Hematopoietic multipotent progenitor cell treated with erythropoietin and hydrocortisone succinate and interleukin-3 and kit ligand, for 8 days (in vitro differentiated cells): ENCODE measurements around the gene OVOL3.
"Not testable (repeated sequence)": the region's sequence is repeated elsewhere in the genome, so short reads cannot be mapped to it uniquely, and the experiment has no call there.

Source experiments
- DNase-seq: peaks from one replicate; pipeline ENCODE4 v3.0.0-alpha.2; 2015

The OVOL3 gene

DNA sequence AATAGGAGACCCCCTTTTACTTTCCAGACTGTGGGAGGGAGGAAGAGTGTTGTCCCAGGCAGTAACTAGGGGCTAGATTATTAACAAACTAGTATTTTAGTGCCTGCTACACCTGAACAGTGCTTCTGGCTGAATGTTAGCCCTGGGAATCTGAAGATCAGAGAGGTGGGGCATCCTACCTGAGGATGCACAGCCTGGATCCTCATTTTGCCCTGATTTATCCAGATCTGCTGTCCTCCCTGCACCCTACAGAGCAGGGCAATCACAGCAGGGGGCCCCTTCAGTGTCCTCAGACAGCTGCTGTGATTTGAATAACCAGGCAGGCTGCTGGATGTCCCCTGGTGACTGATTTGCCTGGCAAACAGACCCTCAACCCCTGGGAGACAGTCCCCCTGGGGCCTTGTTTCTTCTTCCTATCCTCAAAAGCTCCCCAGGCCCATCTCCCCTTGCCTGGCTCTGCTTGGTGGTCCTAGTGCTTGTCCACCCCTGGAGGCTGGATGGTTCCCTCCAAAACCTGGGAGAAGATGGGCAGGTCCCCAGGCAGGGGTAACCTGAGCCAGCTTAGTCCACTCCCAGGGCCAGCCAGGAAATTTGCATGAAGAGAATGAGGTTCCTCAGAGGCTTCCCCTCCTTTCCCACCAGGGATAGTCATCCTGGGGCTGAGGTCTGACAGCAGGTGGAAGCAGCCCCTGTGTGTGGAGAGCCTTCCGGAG is at the start of gene OVOL3:
Gene OVOL3, plus strand, starts transcription at position 657 of the 713 bp plus-strand sequence. CDS start 60 bp downstream, outside the sequence.
- no peak for DNase-seq

DNA sequence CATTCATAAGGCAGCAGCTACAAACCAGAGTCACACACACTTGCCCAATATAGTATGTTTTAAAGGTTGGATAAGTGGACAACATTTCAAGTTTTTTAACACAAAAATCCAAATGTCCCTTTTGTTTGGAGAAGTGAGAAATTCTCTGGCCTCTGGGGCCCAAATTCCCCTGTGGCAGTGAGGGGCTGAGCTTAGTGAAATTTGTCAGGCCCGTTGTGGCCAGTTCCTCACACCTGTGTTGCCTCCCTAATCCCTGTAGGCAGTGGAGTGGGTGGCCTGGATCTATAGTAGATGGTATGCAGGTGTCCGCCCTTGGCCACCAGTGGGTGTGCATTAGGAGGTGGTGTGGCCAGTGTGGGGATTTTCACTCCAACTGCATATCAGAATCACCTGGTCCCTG is 49.6 kb upstream of the OVOL3 start:
- DNase-seq = no peak

DNA sequence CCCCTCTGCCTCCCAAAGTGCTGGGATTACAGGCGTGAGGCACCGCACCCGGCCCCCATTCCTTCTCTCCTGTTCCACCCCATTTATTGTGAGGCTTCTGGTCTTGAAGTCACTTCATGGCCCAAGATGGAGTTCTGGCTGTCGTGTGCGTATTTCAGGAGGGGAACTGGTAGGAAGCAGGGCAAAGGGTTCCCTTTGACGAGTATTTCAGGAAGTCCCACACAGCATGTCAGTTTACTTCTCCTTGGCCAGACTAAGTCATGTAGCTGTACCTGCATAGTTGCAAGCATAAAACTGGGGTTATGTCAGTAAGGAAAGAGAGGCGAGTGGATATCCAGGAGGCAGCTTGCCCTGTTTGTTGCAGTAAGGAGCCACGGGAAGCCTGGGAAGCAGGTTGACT is 46.1 kb upstream of the OVOL3 start:
- no peak for DNase-seq

DNA sequence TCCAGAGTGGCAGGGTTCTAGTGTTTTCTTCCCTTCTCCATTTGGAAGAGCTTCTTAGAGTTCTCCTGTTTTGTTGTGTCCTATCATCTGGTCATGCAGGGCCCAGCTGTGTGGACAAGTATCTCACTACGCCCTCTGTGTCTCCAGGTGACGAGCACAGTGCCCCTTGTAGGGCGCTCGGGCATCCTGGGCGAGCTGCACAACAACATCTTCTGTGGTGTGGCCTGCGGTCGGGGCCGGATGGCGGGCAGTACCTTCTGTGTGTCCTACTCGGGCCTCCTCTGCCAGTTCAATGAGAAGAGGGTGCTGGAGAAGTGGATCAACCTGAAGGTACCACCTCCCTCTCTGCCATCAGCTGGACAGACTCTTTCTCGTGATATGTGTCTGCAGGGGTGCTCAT is 43.3 kb upstream of the OVOL3 start:
- no peak for DNase-seq

DNA sequence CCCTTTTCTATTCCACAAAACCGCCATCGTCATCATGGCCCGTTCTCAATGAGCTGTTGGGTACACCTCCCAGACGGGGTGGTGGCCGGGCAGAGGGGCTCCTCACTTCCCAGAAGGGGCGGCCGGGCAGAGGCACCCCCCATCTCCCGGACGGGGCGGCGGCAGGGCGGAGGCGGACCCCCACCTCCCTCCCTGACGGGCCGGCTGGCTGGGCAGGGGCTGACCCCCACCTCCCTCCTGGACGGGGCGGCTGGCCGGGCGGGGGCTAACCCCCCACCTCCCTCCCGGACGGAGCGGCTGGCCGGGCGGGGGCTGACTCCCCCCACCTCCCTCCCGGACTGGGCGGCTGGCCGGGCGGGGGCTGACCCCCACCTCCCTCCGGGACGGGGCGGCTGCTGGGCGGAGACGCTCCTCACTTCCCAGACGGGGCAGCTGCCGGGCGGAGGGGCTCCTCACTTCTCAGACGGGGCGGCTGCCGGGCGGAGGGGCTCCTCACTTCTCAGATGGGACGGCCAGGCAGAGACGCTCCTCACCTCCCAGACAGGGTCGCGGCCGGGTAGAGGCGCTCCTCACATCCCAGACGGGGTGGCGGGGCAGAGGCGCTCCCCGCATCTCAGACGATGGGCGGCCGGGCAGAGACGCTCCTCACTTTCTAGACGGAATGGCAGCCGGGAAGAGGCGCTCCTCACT is 42.0 kb upstream of the OVOL3 start:
- DNase-seq = not testable (repeated sequence)

DNA sequence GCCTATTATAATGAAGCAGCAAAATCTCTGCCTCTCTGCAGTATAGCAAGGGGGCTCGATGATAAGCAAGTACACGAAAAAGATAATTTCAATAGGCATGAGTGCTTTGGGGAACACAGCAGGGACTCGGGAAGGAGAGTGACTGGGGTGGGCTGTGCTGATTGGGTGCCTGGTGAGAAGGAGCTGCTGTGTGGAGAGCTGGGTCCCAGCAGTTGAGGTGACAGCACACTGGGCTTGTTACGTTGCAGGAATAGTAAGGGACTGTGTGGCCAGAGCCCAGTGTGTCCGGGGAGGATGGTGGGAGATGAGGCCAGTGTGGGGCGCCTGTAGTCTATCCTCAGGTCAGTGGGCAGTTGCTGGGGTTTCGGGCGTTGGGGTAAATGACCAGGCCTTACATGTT is 38.9 kb upstream of the OVOL3 start:
- no peak for DNase-seq

DNA sequence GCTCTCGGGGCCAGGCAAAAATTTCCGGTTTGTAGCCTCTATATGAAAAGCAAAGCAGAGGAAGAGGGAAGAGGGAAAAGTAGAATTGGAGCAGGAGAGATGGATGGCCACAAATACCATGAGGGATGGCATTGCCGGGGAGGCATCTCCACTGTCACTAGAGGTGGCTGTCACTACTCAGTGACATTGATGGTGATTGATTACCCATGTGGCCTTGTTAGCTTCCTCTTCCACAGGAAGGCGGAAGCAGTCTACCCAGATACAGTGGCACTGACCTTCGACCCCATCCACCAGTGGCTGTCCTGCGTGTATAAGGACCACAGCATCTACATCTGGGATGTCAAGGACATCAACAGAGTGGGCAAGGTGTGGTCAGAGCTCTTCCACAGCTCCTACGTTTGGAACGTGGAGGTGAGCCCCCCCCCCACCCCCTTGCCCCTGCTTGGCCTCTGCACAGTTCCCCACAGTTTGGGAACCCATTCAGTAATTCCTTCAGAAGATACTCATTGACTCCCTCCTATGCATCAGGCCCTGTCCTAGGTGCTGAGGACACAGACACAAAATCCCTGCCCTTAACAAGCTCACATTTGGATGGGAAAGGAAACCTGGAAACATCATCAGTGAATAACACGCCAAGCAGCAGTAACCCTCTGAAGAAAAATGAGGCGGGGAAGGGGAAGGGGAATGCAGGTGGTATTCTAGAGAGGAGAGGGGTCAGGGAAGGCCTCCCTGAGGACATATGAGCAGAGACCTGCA is 37.6 kb upstream of the OVOL3 start:
- no peak for DNase-seq

DNA sequence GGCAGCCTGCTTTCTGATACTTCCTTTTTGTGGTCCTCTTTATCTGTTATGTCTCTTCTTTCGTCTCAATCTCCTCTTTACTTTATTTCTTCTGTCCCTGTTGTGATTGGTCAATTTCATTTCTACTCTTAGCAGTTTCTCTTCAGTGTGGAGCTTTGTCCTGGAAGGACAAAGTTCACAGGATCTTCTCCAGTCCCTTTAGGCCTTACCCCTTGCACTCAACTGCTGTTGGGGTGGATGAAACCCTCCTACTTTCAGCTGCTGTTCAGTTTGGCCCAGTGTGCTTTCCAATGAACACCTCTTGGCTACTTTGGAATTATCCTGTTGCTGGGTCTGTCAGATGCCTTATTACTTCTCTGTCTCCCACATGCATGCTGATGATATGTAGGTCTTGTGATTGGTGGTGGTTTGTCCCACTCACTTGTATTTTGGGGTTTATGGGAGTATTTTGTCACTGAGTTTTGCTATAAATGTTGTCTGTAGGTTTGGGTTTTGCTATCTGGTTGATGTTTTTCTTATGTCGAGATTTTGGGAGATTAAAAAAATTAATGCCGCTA is 31.5 kb upstream of the OVOL3 start:
- DNase-seq = no peak

DNA sequence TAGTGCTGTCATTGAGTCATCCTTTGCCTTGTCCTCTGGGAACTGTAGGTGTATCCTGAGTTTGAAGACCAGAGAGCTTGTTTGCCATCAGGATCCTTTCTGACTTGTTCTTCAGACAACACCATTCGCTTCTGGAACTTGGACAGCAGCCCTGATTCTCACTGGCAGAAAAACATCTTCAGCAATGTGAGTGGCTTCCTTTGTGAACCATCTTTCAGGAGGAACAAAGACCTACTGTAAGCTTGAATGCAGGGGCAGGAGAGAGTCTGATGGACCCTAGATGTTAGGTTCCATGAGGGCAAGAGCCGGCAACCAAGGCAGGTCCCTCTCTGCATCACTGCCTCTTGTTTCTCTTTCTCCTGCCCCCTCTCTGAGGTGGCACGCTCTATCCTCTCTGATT is 29.6 kb upstream of the OVOL3 start:
- DNase-seq = no peak

DNA sequence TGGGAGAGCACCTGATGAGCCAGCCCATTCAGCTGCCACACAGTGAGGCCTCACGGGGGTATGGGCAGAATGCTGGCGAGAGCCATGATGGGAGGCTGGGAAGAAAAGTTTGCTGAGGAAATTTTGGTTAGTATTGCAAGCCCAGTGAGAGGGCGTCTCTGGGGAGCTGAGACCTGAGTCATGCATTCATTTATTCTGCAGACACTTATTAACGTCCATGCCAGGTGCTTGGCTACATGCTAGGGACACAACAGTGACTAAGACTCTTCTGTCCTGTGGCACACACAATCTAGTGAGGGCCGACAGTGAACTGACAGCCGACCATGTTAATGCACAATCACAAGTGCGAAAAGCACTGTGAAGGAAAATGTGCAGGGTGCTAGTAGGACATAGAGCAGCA is 29.0 kb upstream of the OVOL3 start:
- no peak for DNase-seq

DNA sequence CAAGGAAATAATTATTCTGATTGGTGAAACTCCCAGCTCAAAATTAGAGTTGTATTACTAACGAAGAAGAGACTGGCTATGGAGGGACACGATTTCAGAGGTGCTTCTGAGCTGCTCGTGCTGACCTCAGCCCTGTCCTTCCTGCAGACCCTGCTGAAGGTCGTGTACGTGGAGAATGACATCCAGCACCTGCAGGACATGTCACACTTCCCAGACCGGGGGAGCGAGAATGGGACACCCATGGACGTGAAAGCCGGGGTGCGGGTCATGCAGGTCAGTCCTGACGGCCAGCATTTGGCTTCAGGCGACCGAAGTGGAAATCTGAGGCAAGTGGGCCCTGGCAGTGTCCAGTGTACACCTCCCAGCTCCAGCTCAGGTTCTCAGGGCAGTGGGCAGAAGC is 28.0 kb upstream of the OVOL3 start:
- DNase-seq = no peak

DNA sequence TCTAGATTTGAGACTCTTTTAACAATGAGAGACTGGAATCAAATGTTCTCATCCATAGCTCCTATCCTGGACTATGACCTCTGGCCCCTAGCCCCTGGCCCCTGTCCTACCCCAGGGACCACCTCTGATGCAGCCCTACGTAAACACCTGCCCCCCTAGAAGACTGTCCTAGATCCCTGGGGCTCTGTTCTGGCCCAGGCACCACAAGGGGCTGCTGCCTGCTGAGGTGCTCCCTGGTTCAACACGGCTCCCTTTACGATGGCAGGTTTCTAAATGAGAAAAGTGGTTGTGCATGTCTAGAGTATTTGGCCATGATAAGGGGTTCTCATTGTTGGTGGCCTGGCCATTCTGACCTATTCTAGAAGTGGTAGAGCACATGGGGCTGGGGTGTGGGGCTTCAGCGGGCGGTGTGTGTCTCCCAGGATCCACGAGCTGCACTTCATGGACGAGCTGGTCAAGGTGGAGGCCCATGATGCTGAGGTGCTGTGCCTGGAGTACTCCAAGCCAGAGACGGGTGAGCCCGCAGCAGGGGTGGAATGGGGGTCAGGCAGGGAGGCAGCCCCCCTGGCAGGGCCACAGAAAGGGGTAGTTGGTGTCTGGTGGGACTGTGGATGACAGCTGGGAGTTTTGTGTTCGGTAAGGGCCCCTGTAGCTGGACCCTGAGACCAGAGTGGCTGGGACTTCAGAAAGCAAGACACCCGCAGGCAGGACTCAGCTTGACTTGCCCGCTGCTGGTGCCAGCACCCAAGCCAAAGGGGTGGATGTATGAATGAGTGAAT is 26.5 kb upstream of the OVOL3 start:
- DNase-seq = no peak

DNA sequence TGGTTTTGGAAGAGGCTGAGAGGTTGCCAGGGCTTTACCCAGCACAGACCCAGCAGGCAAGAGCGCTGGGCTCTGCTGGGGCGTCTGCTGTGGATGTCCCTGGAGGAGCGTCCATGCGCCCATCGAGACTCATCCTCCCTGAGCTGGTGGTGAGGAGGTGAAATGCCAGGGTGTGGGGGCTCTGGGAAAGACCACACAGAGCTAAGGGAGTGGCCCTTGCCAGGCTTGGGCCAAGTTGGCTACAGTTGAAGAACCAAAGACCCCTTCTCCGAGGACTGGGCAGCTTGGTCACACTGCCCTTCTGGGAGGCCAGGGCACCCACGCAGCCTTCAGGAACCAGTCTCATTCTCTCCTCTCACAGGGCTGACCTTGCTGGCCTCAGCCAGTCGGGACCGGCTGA is 24.6 kb upstream of the OVOL3 start:
- no peak for DNase-seq

DNA sequence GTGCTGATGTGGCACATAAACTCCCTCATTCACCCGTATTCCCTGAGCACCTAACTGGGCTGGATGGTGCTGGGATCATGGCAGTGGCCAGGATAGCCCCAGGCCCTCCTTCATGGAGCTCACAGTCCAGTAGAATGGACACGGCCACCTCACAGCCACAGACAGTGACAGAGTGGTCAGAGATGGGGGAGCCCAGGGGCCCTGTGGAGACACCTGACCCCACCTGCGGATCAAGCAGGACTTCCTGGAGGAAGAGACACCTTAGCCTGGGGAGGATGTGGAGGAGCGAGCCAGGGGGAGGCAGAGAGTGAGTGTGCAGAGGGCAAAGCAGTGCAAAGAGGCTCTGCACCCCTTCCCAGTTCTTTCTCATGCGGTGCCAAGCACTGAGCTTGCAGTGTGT is 21.1 kb upstream of the OVOL3 start:
- no peak for DNase-seq

DNA sequence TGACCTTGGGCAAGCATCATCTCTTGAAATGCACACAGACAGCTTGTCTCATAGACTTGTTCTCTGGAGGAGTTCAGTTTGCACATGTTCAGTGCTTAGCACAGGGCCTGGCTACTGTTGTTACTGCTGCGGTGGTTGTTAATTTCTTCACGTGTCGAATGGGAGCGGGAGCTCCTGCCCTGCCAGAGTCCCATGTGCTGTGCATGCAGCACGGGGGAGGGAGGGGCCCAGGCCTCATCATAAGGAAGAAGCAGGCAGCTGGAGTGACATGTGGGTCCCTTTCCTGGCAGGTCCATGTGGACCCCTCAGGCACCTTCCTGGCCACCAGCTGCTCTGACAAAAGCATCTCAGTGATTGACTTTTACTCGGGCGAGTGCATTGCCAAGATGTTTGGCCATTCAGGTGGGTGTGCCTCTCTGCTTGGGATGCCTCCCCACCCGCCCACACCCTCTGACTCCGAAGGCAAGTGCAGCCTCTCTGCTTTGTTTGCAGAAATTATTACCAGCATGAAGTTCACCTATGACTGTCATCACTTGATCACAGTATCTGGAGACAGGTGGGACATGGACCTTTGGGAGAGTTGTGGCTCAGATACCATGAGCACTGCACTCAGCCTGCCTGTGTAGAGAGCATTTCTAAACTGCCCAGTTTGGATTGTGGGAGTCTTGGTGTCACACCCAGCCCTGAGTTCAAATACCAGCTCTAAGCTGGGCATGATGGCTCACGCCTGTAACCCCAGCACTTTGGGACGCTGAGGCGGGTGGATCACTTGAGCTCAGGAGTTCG is 19.8 kb upstream of the OVOL3 start:
- DNase-seq = no peak

DNA sequence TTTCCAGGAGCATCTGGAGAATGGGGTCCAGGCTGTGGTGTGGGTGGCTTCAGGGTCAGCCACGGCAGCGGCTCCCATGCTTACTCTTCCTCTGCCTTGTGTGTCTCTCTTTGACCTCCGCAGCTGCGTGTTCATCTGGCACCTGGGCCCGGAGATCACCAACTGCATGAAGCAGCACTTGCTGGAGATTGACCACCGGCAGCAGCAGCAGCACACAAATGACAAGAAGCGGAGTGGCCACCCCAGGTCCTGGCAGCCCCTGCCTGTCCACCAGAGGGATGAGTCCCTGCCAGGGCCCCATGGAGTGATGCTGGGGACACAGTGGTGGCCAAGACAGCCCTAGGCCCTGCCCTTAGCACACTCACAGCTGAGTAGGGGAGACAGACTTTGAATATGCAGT is 18.4 kb upstream of the OVOL3 start:
- no peak for DNase-seq

DNA sequence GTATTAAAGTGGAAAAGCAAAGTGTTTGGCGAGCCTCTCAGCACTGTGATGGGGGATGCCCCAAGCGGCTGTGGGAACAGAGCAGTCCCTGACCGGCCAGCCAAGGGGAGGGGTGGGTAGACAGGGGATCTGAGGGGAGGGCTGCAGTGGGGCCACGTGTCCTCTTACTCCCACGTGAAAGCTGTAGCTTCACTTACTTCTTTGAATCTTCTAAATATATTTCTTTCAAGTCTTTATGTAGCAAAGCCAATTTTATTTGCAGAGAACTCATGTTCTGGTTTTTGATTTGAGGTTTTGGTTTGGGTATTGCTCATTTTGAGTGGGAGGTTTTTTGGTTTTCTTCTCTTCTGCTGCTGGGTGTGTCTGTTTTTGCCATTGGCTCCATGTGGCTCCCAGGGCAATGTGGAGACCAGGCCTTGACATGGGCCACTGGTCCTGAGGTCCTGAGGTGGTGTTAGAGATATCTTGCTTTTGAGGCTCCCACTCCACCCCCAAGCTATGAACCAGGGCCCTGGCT is 17.7 kb upstream of the OVOL3 start:
- no peak for DNase-seq

DNA sequence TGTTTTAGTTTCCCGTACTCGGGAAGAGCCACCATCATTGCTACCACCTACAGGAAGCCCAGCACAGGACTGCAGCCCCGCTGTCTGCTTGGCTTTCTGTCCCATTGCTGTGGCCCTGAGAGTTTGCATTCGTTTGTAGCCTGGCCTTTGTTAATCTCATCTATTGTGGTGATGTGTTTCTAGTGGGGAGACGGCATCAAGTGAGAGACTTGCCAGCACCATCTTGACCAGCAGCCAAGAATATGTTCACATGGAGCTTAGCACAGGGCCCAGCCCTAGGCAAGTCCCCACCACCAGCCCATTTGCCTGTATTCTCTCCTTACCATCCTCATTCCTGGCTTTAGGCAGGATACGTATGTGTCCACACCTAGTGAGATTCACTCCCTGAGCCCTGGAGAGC is 17.3 kb upstream of the OVOL3 start:
- DNase-seq = no peak

DNA sequence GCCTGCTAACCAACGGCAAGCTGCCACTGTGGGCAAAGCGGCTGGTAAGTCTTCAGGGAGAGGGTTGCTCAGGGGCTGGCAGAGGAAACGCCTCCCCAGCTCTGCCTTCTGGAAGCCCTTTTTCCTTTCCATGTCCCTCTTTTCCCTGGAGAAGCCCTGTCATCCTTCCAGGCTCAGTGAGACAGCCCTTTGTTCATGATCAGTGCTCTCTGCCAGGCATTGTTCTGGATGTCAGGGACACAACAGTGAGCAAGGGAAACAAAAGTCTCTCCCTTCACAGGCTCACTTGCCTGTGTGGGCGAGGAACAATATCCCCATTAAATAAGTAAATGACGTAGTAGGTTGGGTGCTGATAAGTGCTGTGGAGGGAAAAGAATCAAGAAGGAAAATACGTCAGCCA is 13.9 kb upstream of the OVOL3 start:
- DNase-seq = no peak

DNA sequence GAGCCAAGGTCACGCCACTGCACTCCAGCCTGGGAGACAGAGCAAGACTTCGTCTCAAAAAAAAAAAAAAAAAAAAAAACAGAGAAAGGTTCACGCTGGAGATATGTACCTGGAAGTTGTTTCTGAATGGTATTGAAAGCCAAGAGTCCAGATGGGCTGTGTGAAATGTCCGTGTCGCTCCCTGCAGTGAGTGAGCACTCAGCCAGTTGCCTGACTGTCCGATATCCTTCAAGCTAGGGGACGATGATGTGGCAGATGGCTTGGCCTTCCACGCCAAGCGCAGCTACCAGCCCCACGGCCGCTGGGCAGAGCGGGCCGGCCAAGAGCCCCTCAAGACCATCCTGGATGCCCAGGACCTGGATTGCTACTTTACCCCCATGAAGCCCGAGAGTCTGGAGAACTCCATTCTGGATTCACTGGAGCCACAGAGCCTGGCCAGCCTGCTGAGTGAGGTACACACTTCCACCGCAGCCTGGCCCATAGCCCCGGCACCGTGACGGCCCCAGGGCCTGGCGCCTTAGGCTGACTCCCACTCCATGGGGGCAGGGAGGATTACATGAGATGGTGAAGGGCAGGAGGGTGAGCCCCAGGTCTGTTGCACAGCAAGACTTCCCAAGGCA is 11.7 kb upstream of the OVOL3 start:
- DNase-seq = no peak

DNA sequence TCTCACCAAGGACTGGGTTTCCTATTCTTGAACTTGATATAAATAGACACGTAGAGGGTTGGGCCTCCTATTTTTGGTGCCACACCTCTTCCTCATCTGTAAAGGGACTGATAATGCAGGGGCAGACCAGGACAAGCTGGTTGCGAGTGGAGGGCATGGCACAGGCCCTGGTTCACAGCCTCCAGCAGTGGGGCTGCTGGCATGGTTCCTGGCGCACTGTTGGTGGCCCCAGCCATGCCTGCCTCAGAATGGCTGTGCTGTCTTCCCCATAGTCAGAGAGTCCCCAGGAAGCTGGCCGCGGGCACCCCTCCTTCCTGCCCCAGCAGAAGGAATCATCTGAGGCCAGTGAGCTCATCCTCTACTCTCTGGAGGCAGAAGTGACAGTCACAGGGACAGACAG is 10.5 kb upstream of the OVOL3 start:
- peak; percentile 89 for DNase-seq
